Sigmoid colon (tissue), 7 donors: ENCODE results near the gene MAST2. TPM values are rescaled to one million over a fixed set of nuclear protein-coding genes. Genes with fewer than 3 reads are reported as not detected.

ENCODE experiments used
- DNase-seq: peaks from one replicate; pipeline ENCODE4 v3.0.0-alpha.2; 2019
- H3K27ac ChIP-seq, 4 donors: fragments of 200-600 bp; sonication (generic); one replicate each; pipeline ENCODE4 v1.5.1; 2016 to 2019; ENCODE audit warnings: mild to moderate bottlenecking in 1 of 4
- H3K27me3 ChIP-seq, 3 donors: fragments of 200-600 bp; sonication (generic); one replicate each; pipeline ENCODE4 v1.5.1; 2019; ENCODE audit warnings: mild to moderate bottlenecking in 1 of 3
- H3K36me3 ChIP-seq, 4 donors: fragments of 200-600 bp; sonication (generic); one replicate each; pipeline ENCODE4 v1.5.1; 2016 to 2019
- H3K4me1 ChIP-seq, 4 donors: fragments of 200-600 bp; sonication (generic); one replicate each; pipeline ENCODE4 v1.5.1; 2017 to 2019
- H3K4me3 ChIP-seq, 4 donors: fragments of 200-600 bp; sonication (generic); one replicate each; pipeline ENCODE4 v1.5.1; 2017 to 2019; ENCODE audit warnings: mild to moderate bottlenecking in 2 of 4, moderate library complexity in 1 of 4
- H3K9me3 ChIP-seq, 4 donors: fragments of 200-600 bp in 3 of 4; sonication (generic) in 3 of 4; one replicate each; pipeline versions ENCODE4 v1.5.1 to v1.6.1; 2013 to 2019
- CTCF ChIP-seq, 4 experiments: fragments of 450-650 bp in 3 of 4; fragments of 200-600 bp in 1 of 4; IDR thresholded peaks; one replicate each; pipeline ENCODE4 v1.5.1; 2016 to 2019; ENCODE audit warnings: antibody characterized with exemption in 4 of 4, mild to moderate bottlenecking in 3 of 4, moderate library complexity in 2 of 4
- EP300 ChIP-seq, 4 donors: sonication (generic); formaldehyde crosslinking; IDR thresholded peaks; one replicate each; pipeline ENCODE4 v1.6.1; 2017; ENCODE audit warnings: antibody characterized with exemption in 4 of 4
- POLR2A ChIP-seq, 2 donors: fragments of 450-650 bp; IDR thresholded peaks; one replicate each; pipeline ENCODE4 v1.6.1; 2016; ENCODE audit warnings: antibody characterized with exemption in 2 of 2, mild to moderate bottlenecking in 2 of 2, moderate library complexity in 2 of 2
- POLR2AphosphoS5 ChIP-seq, 4 donors: sonication (generic); formaldehyde crosslinking; IDR thresholded peaks; one replicate each; pipeline ENCODE4 v1.6.1; 2017; ENCODE audit warnings: antibody characterized with exemption in 4 of 4
- WGBS, 2 donors: extraction: QIAGEN DNeasy Blood & Tissue Kit; methylation state at CpG; one replicate each; pipeline ENCODE4 v1.1.7; 2013; 5-methylcytosine and 5-hydroxymethylcytosine counted together
- intact Hi-C: fragments of 100-400 bp; cut with DNase I; formaldehyde crosslinking; loops from one replicate; pipeline ENCODE4 v1.15.1; 2023
- polyA plus RNA-seq, 3 donors: library from polyadenylated mRNA; stranded (reverse); fragments of 200-250 nt; gene quantifications; one replicate each; pipeline ENCODE4 v1.2.3, GENCODE V29; 2013
- total RNA-seq, 4 donors: library from RNA; depleted of rRNA; stranded (reverse); fragments of >200 nt; gene quantifications; one replicate each; pipeline ENCODE4 v1.1.0, GENCODE V29; 2016
- donor health status: healthy with polysubstance abuse.
- donor health status: Bipolar disorder and iron deficiency.
- donor health status: healthy.

Gene MAST2
- total and polyA plus RNA-seq, 7 donors, result 19.3 to 54.0 (median 32.0) TPM

GRCh38 chr1:46021046-46021996, 217.9 kb downstream of the MAST2 start:
- Histone ChIP-seq H3K36me3 (peaks cover 0 to 30% (median 14%) of the 10 kb centered on the region in 4 donors), H3K27ac (no peak overlapping the region), H3K9me3 (no peaks in the 10 kb centered on the region), H3K4me3 (no peak overlapping the region), H3K27me3 (no peaks in the 10 kb centered on the region), H3K4me1 (no peaks in the 10 kb centered on the region)
- WGBS, 2 donors, result 97 to 98% methylated on average over 2 of the region's 2 CpGs
- DNase-seq, result no peak
- TF ChIP-seq POLR2AphosphoS5 (IDR thresholded peaks at IDR 0.05), result no peak
- no peak for TF ChIP-seq EP300 (IDR thresholded peaks at IDR 0.05)
- TF ChIP-seq CTCF (IDR thresholded peaks at IDR 0.05), result no peak
- no peak for TF ChIP-seq POLR2A (IDR thresholded peaks at IDR 0.05)
- intact Hi-C loops, result no loop called here

- Histone ChIP-seq H3K36me3 (peaks cover 0 to 71% (median 27%) of the 10 kb centered on the region in 4 donors), H3K4me3 (no peak overlapping the region), H3K27ac (no peak overlapping the region), H3K9me3 (no peaks in the 10 kb centered on the region), H3K27me3 (no peaks in the 10 kb centered on the region), H3K4me1 (no peaks in the 10 kb centered on the region)
- TF ChIP-seq EP300 (IDR thresholded peaks at IDR 0.05) (no peak), POLR2A (IDR thresholded peaks at IDR 0.05) (no peak)
- no peak for DNase-seq
- WGBS, 2 donors, result 94 to 95% methylated on average over 3 of the region's 3 CpGs
- intact Hi-C loops, result no loop called here
Measured at GRCh38 chr1:46026531-46026930, 223.1 kb downstream of the MAST2 start.

- Histone ChIP-seq H3K9me3 (no peaks in the 10 kb centered on the region), H3K4me1 (no peaks in the 10 kb centered on the region), H3K27ac (no peak overlapping the region), H3K27me3 (no peaks in the 10 kb centered on the region), H3K36me3 (peaks cover 0 to 72% (median 23%) of the 10 kb centered on the region in 4 donors), H3K4me3 (no peak overlapping the region)
- intact Hi-C loops, result no loop called here
- 96 to 97% methylated on average over 8 of the region's 8 CpGs for WGBS, 2 donors
- no peak for DNase-seq
- TF ChIP-seq POLR2AphosphoS5 (IDR thresholded peaks at IDR 0.05), result no peak
- TF ChIP-seq EP300 (IDR thresholded peaks at IDR 0.05), result no peak
- no peak for TF ChIP-seq CTCF (IDR thresholded peaks at IDR 0.05)
- no peak for TF ChIP-seq POLR2A (IDR thresholded peaks at IDR 0.05)
Measured at GRCh38 chr1:46027788-46028573, 224.6 kb downstream of the MAST2 start.

- peaks cover 0 to 55% (median 18%) of the 10 kb centered on the region in 4 donors for H3K36me3 ChIP-seq
- no peak overlapping the region for H3K4me3 ChIP-seq
- intact Hi-C loops, result no loop called here
- H3K4me1 ChIP-seq, result no peaks in the 10 kb centered on the region
- H3K27ac ChIP-seq, result no peak overlapping the region
- 97 to 98% methylated on average over 18 of the region's 18 CpGs for WGBS, 2 donors
- no peaks in the 10 kb centered on the region for H3K9me3 ChIP-seq
- no peaks in the 10 kb centered on the region for H3K27me3 ChIP-seq
- DNase-seq, result no peak
- no peak for TF ChIP-seq EP300 (IDR thresholded peaks at IDR 0.05)
- TF ChIP-seq POLR2AphosphoS5 (IDR thresholded peaks at IDR 0.05), result no peak
- no peak for TF ChIP-seq POLR2A (IDR thresholded peaks at IDR 0.05)
- no peak for TF ChIP-seq CTCF (IDR thresholded peaks at IDR 0.05)
Measured at GRCh38 chr1:46030074-46030870, 226.9 kb downstream of the MAST2 start.
